GM12878 (cell line): Measurements from ENCODE around the gene RPGRIP1. TPM values are rescaled to one million over a fixed set of nuclear protein-coding genes. Genes with fewer than 3 reads are reported as not detected.

ENCODE experiments used
- ATAC-seq: fragments of 200-7000 bp; cut with Tn5 transposase; 3 replicates; pipeline ENCODE4 v1.9.1; 2020; ENCODE audit warnings: mild to moderate bottlenecking, moderate library complexity
- BruUV-seq: library from RNA; stranded (reverse); fragments of 400-500 nt; replicated peaks from 2 replicates; lab custom pipeline; 2021; lab: Mats Ljungman, UMichigan
- CTCF ChIA-PET: fragments of 300-600 bp; sonication (Branson Sonifier 250); formaldehyde crosslinking; extraction: SDS; loops from one replicate; lab custom pipeline; 2021; ENCODE audit warnings: inconsistent platforms; lab: Yijun Ruan, JAX
- POLR2A ChIA-PET: fragments of 350-600 bp; formaldehyde crosslinking; extraction: SDS; loops from one replicate; lab custom pipeline; 2021; ENCODE audit warnings: inconsistent platforms; lab: Charles Lee
- RAD21 ChIA-PET: fragments of 300-600 bp; sonication (Branson Sonifier 250); formaldehyde crosslinking; loops from one replicate; lab custom pipeline; 2023; ENCODE audit warnings: antibody characterized with exemption; ENCODE audit not compliant: unreplicated experiment; lab: Charles Lee
- SMC1A ChIA-PET: fragments of 300-600 bp; sonication (Branson Sonifier 250); formaldehyde crosslinking; loops from one replicate; lab custom pipeline; 2023; ENCODE audit not compliant: unreplicated experiment, uncharacterized antibody; lab: Charles Lee
- DNase-seq: peaks from one replicate; pipeline ENCODE4 v3.0.0-alpha.2; 2011; ENCODE audit warnings: low read depth, low spot score
- FAIRE-seq: peaks from 3 replicates; lab custom pipeline; 2011; peaks lifted over from hg19 to GRCh38; lab: Jason Lieb, UNC
- H2AFZ ChIP-seq: 2 replicates; pipeline ENCODE4 v1.6.0; 2011; ENCODE audit warnings: low read depth, low read length, control low read depth; ENCODE audit not compliant: control insufficient read depth
- H3K27ac ChIP-seq: 2 replicates; pipeline ENCODE4 v1.5.1; 2011; ENCODE audit warnings: control low read depth; ENCODE audit not compliant: control insufficient read depth, insufficient read depth
- H3K27me3 ChIP-seq, 2 experiments: replicated peaks in 1 of 2; 2 replicates each; pipeline versions ENCODE4 v1.6.0 to v1.6.1; 2011; ENCODE audit warnings: low read length in 1 of 2; ENCODE audit not compliant: control insufficient read depth in 2 of 2, insufficient read depth in 2 of 2
- H3K36me3 ChIP-seq, 2 experiments: 2 replicates each; pipeline ENCODE4 v1.5.1; 2011; ENCODE audit warnings: low read length in 1 of 2; ENCODE audit not compliant: control insufficient read depth in 2 of 2, insufficient read depth in 2 of 2
- H3K4me1 ChIP-seq: 2 replicates; pipeline ENCODE4 v1.6.1; 2011; ENCODE audit warnings: mild to moderate bottlenecking, low read length, moderate library complexity, mixed read lengths; ENCODE audit not compliant: control insufficient read depth, insufficient read depth
- H3K4me2 ChIP-seq: 2 replicates; pipeline ENCODE4 v1.6.0; 2011; ENCODE audit warnings: control low read depth; ENCODE audit not compliant: control insufficient read depth, insufficient read depth
- H3K4me3 ChIP-seq: fragments of 200-600 bp; sonication (generic); 2 replicates; pipeline ENCODE4 v1.5.1; 2016
- H3K79me2 ChIP-seq: 2 replicates; pipeline ENCODE4 v1.6.0; 2011; ENCODE audit warnings: low read length; ENCODE audit not compliant: control insufficient read depth, insufficient read depth
- H3K9ac ChIP-seq: 2 replicates; pipeline ENCODE4 v1.8.0; 2011; ENCODE audit warnings: low read length, control low read depth, mixed read lengths; ENCODE audit not compliant: control insufficient read depth, insufficient read depth
- H3K9me3 ChIP-seq: replicated peaks from 3 replicates; pipeline ENCODE4 v1.5.1; 2011; ENCODE audit warnings: mild to moderate bottlenecking, low read length; ENCODE audit not compliant: control insufficient read depth, insufficient read depth
- H4K20me1 ChIP-seq: 2 replicates; pipeline ENCODE4 v1.6.0; 2011; ENCODE audit not compliant: control insufficient read depth, insufficient read depth
- CEBPZ ChIP-seq: fragments of 150-350 bp; IDR thresholded peaks from 2 replicates; pipeline ENCODE4 v1.6.1; 2016; ENCODE audit warnings: low read depth, low read length
- E2F4 ChIP-seq: IDR thresholded peaks from 2 replicates; pipeline ENCODE4 v1.6.1; 2012; ENCODE audit warnings: low read depth, low read length, improper control_type of control experiment
- FOXM1 ChIP-seq: IDR thresholded peaks from 2 replicates; pipeline ENCODE4 v1.6.1; 2012; ENCODE audit warnings: low read depth, mild to moderate bottlenecking, inconsistent platforms, low read length, moderate library complexity
- KDM1A ChIP-seq: fragments of 200-600 bp; sonication (generic); IDR thresholded peaks from 2 replicates; pipeline ENCODE4 v1.6.1; 2016; ENCODE audit warnings: borderline replicate concordance
- PML ChIP-seq: IDR thresholded peaks from 2 replicates; pipeline ENCODE4 v1.6.1; 2012; ENCODE audit warnings: low read length, inconsistent platforms
- RBBP5 ChIP-seq: fragments of 200-600 bp; sonication (generic); conservative IDR thresholded peaks from 2 replicates; pipeline ENCODE4 v1.6.1; 2016
- RELA ChIP-seq: fragments of 450-650 bp; IDR thresholded peaks from 2 replicates; pipeline ENCODE4 v1.8.0; 2014; ENCODE audit warnings: borderline replicate concordance; ENCODE audit not compliant: partially characterized antibody
- SIN3A ChIP-seq: IDR thresholded peaks from 2 replicates; pipeline ENCODE4 v1.6.1; 2012; ENCODE audit warnings: low read depth, low read length, improper control_type of control experiment
- SKIL ChIP-seq: fragments of 450-650 bp; IDR thresholded peaks from 2 replicates; pipeline ENCODE4 v1.6.1; 2017; ENCODE audit warnings: mild to moderate bottlenecking, low read depth, inconsistent platforms; ENCODE audit not compliant: poor library complexity, severe bottlenecking
- SMAD1 ChIP-seq: fragments of 450-650 bp; IDR thresholded peaks from 2 replicates; pipeline ENCODE4 v1.6.1; 2018; ENCODE audit warnings: mild to moderate bottlenecking, low read depth; ENCODE audit not compliant: partially characterized antibody
- TBL1XR1 ChIP-seq: IDR thresholded peaks from 2 replicates; pipeline ENCODE4 v1.6.1; 2012; ENCODE audit warnings: low read depth, low read length, improper control_type of control experiment
- ZBTB11 ChIP-seq: fragments of 450-650 bp; formaldehyde crosslinking; IDR thresholded peaks from 2 replicates; pipeline ENCODE4 v1.5.0; 2022; ENCODE audit warnings: mild to moderate bottlenecking, missing genetic modification characterization
- WGBS: methylation state at CpG from one replicate; pipeline ENCODE4 v1.1.6; 2016; ENCODE audit warnings: low lambda C conversion rate; ENCODE audit not compliant: insufficient replicate concordance, insufficient coverage; ENCODE audit errors: missing lambda C conversion rate; 5-methylcytosine and 5-hydroxymethylcytosine counted together
- in situ Hi-C: fragments of 300-500 bp; cut with MboI; formaldehyde crosslinking; loops from 9 replicates; pipeline ENCODE4 v1.14.3; 2018; ENCODE audit warnings: mixed read lengths
- intact Hi-C: fragments of 100-400 bp; cut with micrococcal nuclease; formaldehyde crosslinking; loops from one replicate; pipeline ENCODE4 v1.14.2; 2022; ENCODE audit not compliant: unreplicated experiment
- polyA plus RNA-seq, 11 experiments: library from polyadenylated mRNA; depleted of rRNA in 4 of 11; unstranded in 6 of 11; stranded (reverse) in 5 of 11; fragments of >200 nt; fragmentation: Nextera tagmentation in 4 of 11; fragmentation: Illumina TruSeq in 1 of 11; extraction: Ambion mirVana in 4 of 11; extraction: Trizol in 1 of 11; gene quantifications; 1 replicate in 1 of 11; 2 replicates in 10 of 11; pipeline versions ENCODE4 v1.2.1 to v1.2.3, GENCODE V29; 2011 to 2016; ENCODE audit warnings: inconsistent platforms in 2 of 11, missing spikeins in 2 of 11, low read depth in 1 of 11
- total RNA-seq, 4 experiments: library from RNA; depleted of rRNA in 3 of 4; stranded (reverse); fragments of >200 nt in 3 of 4; fragmentation: Illumina TruSeq in 1 of 4; extraction: Trizol in 1 of 4; gene quantifications; 2 replicates each; pipeline versions ENCODE4 v1.2.1 to v1.2.3, GENCODE V29; 2013 to 2021

Gene RPGRIP1
- total and polyA plus RNA-seq, 10 of the 15 experiments (the other 5 are each of a cell fraction or from before 2014, with no cell fraction given): 0.07 to 1.1 (median 0.30) TPM; not detected in 1

- Histone ChIP-seq H4K20me1 (no peaks in the 10 kb centered on the region), H3K27me3 (no peaks in the 10 kb centered on the region), H3K4me2 (no peak overlapping the region), H3K36me3 (no peaks in the 10 kb centered on the region), H3K27ac (no peak overlapping the region), H3K4me1 (peaks cover 15% of the 10 kb centered on the region), H2AFZ (no peak overlapping the region), H3K9me3 (no peaks in the 10 kb centered on the region), H3K4me3 (no peak overlapping the region), H3K9ac (no peak overlapping the region), H3K79me2 (no peaks in the 10 kb centered on the region)
- ChIA-PET POLR2A (interaction anchor here (0.8 to 1.0 kb wide), 2 partner anchors 40 to 41 kb away, joined by 3 to 9 read pairs; no protein-coding TSS in a partner anchor), RAD21 (interaction anchor here (0.6 to 2.8 kb wide), 5 partner anchors 9 to 73 kb away, joined by 3 to 18 read pairs (median 4); no protein-coding TSS in a partner anchor), SMC1A (interaction anchor here (1.0 to 1.9 kb wide), 7 partner anchors 8 to 73 kb away, joined by 3 to 7 read pairs (median 5); no protein-coding TSS in a partner anchor), CTCF (no interaction called here)
- intact Hi-C loops (no loop called here), in situ Hi-C loops (no loop called here)
- WGBS: 90% methylated on average over 3 of the region's 3 CpGs
- FAIRE-seq (no peak), DNase-seq (no peak), ATAC-seq (no peak)
- TF ChIP-seq PML (no peak), SIN3A (no peak), SKIL (no peak), RELA (no peak), FOXM1 (no peak), TBL1XR1 (no peak), E2F4 (no peak), RBBP5 (no peak), KDM1A (no peak), ZBTB11 (no peak), CEBPZ (no peak), SMAD1 (no peak)
- no TSS peak for BruUV-seq
Observed at GRCh38 chr14:21309956-21310355, 30.1 kb downstream of the RPGRIP1 start.
